Amniotic stem cell (primary cell): ENCODE measurements around the gene ZCWPW2.

ENCODE experiments used
- DNase-seq: peaks from one replicate; lab custom pipeline; 2025; lab: John Stamatoyannopoulos, UW

The ZCWPW2 gene

DNA sequence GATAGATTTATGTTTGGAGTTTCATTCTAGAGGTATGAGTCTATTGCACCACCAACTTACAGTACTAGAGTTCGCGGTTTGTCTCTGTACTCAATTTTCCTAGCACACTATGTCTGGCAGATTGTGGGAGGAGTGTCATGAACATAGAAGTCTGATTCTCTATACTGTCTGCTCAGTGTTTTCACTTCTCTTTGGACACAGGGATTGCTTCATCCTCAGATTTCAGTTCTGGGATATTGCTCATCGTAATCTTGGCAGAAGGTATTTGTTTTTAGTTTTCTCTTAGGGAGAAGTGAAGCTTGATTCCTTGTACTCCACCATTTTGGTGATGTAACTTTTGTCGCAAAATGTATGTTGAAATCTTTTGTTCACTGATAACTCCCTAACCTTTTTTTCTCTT, 27.9 kb downstream of the ZCWPW2 start:
- no peak for DNase-seq

DNA sequence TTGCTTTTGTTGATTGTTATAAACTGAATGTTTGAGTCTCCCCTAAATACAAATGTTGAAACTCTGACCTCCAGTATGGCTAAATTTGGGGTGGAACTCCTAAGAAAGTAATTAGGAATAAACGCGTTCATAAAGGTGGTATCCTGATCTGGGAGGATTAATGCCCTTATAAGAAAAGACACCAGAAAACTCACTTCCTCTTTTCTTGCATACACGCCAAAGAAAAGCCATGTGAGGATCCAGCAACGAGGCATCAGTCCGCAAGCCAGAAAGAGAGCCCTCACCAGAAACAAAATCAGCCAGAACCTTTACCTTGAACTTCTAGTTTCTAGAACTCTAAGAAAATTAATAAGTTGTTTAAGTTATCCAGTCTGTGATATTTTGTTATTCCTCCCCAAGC, 37.5 kb downstream of the ZCWPW2 start:
- DNase-seq, result no peak

DNA sequence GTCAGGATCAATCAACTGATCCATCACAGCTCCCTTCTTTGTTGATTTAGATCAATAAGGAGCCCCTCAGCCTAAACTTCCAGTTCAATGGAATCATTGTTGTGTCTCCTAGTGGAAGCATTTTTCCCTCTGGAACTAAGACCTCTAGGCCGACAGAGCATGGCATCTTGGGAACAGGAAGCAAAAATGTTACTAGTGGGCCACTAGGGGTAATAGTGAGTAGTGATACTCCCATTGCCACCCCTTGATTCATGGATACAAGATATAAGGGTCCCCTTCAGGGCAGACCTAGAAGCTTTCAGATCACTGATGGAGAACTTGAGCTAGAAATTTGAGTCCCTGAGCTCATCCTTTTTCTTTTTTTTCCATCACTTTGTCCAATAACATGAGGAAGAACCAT, 40.5 kb downstream of the ZCWPW2 start:
- no peak for DNase-seq

DNA sequence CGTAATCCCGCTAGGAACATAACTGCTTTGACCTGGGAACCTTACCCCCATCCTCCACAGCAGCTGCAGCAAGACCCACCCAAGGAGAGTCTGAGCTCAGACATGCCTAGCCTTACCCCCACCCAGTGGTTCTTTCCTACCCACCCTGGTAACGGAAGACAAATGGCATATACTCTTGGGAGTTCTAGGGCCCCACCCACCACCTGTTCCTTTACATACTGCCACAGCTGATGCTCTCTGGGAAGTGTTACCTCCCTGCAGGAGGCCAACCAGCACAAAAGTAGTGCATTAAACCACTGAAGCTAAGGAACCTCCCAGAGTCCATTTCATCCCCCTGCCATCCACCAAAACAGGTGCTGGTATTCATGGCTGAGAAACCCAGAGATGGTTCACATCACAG, 50.7 kb downstream of the ZCWPW2 start:
- DNase-seq, result no peak

DNA sequence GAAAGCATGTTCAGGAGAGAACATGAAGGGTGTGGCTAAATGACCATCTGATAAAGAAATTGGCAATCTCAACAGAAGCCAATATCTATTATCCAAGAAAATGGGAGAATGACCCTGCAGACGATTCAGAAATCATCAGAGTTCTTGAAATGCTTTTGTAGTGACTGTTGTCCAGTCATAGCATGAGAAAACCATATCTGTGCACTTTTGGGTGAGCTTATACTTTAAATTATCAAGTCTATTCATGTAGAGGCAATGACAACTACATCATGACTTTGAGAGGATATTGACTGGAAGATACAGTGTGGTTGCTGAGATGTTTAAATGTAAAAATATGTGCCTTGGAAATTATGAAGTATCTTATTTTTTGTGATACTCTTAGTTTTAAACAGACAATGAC, 57.7 kb downstream of the ZCWPW2 start:
- no peak for DNase-seq

DNA sequence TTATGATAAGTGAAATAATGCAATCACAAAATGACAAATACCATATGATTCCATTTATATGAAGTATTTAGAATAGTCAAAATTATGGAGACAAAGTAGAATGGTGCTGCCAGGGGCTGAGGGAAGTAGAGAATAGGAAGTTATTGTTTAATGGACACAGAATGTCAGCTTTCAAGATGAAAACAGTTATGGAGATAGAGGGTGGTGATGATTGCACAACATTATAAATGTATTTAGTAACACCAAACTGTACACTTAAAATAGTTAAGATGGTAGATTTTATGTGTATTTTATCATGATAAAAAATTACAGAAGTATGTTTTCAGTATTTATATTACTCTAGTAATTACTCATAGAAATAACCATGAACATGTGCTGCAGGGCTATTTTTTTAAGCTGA, 100.9 kb downstream of the ZCWPW2 start:
- DNase-seq, result no peak

DNA sequence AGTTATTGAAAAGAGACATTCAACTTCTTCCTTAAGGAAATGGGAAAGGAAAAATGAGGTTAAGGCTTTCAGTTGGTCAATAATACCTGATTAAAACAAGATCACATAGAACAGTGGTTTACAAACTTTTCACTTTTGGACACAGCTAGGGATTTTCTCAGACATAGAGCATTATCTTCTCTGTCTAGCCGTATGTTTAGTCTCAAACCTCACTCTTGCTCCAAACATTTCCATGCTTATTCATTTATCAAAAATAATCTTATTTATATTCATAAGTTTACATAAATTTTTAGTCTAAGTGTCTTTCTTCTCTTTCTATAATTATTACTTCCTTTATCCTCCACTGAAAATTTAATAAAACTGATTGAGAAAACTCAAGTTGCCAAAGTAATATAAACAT, 114.3 kb downstream of the ZCWPW2 start:
- no peak for DNase-seq

DNA sequence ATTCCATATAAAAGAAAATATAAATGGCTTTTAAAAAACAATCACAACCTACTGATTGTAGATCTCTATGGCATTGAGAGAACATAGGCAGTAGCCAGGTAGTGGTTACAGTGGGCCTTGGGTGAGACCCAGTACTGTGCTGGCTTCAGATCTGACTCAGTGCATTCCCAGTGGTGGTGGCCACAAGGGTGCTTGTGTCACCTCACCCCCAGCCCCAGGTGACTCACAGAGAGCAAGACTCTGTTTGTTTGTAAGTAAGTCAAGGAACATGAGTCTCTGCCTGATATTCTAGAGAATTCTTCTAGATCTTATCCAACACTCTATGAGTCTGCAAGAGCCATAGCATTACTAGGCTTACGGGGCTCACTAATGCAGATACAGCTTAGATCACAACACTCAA, 118.9 kb downstream of the ZCWPW2 start:
- DNase-seq, result no peak

DNA sequence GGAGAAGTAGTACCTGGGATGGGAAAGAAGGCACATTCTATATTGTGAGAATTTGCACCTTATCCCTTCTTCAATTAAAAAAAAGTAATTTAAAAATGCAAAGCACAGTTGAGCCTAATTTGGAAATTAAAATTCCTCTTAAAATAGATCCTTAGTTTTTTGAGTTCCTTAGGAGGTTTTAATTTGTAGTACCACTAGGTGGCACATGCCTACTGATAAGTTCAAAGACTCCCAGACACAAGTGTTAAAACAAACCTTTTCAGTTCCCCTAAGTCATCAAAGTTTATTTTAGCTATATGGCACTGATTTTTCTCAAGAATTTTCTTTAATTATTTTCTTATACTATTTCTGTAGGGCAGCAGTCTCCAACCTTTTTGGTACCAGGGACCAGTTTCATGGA, 127.7 kb downstream of the ZCWPW2 start:
- peak; percentile 16 for DNase-seq

DNA sequence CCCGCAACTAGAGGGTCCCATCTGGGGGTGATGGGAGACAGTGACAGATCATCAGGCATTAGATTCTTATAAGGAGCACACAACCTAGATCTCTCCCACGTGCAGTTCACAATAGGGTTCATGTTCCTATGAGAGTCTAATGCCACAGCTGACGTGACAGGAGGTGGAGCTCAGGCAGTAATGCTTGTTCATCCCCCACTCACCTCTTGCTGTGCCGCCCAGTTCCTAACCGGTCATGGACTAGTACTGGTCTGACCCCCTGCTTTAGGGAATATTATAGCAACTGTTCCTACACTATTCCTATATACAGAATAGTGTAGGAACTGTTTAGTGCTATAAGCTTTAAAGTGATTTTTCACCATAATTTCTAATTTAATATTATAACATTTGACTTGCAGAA, 128.2 kb downstream of the ZCWPW2 start:
- no peak for DNase-seq

DNA sequence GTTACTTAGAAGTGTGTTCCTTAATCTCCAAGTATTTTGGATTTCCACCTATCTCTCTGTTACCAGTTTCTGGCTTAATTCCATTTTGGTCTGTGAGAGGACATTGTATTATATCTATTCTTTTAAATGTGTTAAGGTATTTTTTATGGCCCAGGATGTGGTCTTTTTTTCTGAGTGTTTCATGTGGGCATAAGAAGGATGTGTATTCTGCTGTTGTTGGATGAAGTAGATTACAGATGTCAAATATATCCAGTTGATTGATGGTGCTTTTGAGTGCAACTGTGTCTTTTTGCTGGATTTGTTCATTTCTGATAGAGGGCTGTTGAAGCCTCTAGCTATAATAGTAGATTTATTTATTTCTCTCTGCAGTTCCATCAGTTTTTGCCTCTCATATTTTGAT, 136.6 kb downstream of the ZCWPW2 start:
- no peak for DNase-seq

DNA sequence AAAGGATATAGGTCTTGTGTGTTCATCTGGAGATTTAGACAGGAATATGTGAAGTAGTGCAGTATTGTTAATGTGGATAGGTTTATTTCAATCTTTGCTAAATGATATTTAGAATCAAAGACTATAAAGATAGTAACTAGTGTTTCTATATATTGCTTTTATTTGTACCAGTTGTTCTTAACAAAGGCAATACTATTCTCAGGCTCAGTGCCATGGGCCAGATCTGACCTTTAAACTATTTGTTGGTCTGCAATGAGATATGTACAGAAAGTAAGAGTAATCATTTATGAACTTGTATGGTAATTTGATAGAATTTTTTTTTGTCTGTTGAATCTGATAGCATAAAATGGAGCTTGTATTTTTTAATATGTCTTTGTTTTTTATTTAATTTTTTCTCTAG, 146.8 kb downstream of the ZCWPW2 start:
- DNase-seq, result no peak

DNA sequence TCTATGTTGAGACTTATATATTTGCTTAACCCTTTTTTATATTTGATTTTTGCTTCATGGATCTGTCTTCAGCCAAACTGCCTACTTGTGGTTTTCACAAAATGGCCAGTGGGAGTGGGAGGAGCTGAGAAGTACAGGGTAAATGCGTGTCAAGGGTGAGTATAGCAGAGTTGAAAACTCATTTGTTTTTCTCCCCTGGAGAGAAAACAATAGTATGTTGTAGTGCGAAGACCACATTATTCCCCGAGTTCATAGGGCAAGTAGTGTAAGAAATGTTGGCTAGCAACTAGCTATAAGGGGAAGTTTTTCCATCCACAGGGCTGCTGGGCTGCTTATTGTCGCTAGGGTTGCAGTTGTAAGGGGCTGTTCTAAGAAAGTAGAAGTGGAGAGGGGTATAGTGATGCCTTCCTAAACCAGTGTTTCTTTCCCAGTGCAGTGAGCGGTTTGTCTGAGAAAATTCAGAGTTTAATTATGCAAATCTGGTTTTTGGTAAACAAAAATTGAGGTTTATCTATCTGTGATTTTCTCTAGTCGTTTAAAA, 153.9 kb downstream of the ZCWPW2 start:
- no peak for DNase-seq

DNA sequence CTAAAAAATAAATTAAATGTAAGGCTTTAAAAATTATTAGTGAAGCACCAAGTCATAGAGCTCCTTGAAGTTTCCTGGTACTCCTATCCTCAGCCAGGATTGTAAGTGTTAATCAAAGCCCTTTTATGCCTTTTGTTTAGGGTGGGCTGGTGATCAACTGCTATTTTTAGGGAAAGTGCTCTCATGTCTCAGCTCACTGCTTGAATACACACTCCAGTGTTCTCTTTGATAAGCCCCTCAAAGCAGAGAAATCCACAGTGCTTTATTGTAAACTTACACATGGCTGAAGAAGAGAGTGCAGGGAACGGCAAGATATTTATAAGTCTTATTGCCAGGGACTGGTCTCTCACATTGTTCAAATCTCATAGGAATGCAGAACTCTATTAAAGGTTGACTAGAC, 156.5 kb downstream of the ZCWPW2 start:
- DNase-seq, result no peak

DNA sequence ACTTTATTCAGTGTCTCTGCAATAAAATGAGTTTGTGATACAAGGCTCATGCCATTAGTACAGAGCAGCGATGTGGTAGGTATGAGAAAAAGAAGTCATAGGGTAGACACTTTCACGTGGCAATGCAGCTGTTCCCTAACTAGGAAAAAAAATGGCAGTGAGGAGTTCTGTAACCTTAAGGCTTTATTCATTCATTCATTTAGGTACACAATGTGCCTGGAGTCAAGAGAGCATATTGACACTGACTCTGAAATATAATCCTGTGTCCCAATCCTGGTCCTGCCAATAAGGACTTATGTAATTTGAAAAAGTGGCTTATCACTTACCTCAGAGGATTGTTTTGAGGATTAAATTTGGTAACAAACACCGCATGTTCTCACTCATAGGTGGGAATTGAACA, 173.1 kb downstream of the ZCWPW2 start:
- no peak for DNase-seq

DNA sequence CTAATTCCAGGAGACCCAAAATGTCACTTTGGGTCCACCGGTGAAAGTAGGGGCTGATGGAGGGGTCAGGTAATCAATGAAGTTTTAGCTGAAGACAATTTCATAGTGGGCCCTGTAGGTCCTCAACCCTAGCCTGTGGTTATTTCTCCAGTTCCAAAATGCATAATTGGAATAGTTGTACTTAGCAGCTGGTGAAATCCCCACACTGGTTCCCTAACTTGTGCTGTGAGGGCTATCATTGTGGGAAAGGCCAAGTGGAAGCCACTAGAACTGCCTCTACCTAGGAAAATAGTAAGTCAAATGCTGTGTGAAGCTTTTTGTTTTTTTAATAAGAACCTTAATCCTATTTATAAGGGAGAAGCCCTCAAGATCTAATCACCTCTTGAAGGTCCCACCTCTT, 193.8 kb downstream of the ZCWPW2 start:
- no peak for DNase-seq

DNA sequence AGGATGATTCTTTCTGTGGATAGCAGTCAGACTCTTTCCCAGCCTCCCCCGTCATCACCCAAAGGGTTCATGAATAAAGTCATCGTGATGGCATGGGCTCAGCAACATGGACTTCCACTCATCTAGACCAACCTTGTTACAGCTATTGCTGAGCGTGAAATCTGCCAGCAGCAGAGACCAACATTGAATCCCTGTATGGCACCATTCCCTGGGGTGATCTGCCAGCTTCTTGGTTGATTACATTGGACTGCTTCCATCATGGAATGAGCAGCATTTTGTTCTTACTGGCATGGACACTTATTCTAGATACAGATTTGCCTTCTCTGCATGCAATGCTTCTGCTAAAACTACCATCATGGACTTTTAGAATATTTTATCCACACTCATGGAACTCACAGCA, 195.7 kb downstream of the ZCWPW2 start:
- no peak for DNase-seq

DNA sequence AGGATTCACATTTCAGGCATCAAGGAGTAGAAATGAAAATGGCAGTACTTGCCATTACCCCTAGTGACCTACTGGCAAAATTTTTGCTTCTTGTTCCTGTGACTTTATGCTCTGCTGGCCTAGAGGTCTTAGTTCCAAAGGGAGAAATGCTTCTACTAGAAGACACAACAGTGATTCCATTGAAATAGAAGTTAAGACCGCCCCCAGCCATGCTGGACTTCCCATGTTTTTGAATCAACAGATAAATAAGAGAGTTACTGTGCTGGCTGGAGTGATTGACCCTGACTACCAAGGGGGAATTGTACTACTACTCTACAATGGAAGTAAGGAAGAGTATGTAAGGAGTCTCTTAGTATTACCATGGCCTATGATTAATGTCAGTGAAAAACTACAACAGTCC, 196.3 kb downstream of the ZCWPW2 start:
- DNase-seq, result no peak

DNA sequence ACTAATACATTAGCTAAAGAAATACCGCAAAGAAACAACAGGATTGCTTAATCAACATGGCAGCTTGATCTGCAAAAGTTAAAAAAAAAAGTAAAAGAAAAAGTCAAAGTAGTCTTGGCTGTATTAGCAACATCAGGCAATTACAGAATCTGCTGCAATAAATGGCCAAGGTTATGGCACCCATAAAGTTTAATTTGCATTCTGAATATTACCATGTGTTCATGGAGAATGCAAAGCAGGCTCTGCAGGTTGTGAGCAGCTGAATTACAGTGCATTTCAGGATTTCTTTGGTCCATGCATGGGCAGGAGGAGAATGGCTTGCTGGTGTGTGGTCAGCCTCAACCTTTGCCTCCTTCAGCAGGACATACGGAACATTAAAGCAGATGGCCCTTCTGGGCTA, 199.2 kb downstream of the ZCWPW2 start:
- DNase-seq, result no peak

DNA sequence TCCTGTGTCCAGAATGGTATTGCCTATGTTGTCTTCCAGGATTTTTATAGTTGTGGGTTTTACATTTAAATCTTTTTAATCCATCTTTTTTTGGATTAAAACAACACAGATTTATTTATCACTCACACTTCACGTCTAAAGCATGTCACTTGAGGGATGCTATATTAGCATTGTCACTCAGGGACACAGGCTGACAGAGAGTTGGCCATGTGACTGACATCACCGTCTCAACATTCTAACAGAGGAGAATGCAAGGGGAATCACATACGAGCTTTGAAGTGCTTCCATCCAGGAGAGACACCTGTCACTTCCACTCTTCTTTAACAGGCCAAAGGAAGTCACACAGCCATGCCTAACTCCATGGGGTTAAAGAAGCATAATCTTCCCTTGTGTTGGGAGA, 204.7 kb downstream of the ZCWPW2 start:
- DNase-seq, result no peak

DNA sequence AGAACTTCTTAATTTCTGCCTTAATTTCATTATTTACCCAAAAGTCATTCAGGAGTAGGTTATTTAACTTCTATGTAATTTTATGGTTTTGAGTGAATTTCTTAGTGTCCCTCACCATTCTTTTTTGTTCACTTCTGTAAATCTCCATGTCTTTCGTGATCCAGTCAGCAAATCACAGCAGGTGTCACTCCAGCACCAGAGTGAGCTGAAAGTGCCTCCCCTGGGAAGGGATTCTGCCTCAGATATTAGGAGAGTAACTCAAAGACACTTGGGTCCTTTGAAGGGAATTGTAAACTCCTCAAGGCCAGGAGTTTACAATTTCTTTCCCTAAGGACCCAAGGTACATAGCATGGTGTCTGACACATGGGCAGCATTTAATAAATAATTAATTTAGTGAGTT, 207.7 kb downstream of the ZCWPW2 start:
- DNase-seq, result no peak

DNA sequence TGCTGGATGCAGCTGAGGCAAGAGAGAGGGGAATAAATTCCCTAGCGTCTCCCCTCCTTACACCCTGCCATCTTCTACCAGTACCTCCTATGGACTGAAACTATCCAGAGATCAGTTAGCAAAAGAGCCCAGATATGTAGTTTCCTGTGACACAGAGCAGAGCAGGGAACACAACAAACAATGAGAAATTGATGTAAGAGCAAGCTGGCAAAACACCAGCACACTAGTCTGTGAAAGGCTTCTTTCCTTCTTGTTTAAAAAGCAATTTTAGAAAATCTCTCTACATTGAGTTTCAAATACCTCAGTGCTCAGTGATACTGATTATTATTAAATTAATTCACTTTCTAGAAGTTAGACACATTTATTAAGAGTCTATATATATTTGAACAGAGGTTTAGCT, 215.7 kb downstream of the ZCWPW2 start:
- DNase-seq, result no peak

DNA sequence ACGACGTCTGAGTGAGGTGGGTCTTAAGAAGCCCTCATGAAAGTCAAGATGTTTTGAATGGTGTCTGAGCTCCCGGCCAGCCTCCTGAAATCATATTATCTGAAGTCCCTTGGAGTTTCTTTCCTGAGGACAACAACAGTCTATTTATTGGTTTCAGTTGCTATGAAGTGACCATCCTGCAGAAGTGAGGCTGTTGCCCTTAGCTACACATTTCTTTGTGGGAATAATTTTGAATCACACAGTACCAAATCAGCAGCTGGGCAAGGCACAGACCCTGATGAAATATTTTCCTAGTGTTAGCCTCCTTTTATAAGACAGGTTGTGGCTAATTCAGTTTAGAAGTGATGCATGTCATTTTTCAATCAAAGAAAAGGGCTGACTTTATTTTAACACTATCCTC, 220.8 kb downstream of the ZCWPW2 start:
- no peak for DNase-seq

DNA sequence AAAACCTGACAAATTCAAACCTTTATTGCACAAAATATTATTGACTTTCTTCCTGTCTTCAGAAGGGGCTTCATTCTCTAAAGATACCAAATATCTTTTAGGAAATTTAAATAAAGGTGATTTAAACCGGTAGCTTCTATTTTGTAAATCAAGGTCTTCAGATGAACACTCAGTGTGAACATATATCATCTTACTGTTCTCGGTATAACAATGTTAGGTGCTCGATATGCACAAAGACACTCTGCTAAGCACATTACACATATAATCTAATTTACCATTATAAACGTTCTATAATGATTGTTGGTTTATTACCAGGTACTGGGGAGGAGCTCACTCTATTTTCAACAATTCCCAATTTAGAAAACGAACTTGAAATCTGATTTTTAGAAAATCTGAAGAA, 225.5 kb downstream of the ZCWPW2 start:
- no peak for DNase-seq

DNA sequence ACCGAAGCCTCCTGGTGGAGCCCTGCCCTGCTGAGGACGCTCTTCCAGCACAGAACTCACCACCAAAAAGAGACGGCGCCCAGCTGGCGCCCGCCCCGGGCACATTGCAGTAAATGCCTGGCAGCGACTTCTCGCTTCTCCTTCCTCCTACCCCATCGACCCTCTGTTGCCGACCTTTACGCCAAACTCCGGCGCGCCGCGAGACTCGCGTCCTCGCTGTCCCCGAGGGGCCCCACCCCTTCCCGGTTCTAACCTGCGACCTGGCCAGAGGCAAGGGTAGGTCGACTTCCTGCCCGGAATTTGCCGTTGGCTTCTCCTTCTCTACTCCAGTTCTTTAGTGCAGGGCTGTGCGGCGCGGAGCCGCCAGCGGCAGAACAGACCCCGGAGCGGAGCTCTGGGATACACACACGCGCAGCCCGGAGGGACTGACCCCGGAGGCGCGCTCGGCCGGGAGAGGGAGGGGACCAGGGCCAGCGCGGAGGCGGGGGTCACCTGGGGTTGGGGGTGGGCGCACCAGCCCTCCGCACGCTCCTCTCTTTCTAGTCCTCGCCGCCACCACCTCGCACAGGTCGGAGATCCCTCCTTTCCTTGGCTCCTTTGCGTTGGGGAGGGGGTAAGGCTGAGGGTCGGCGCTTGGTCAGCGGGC, 226.7 kb downstream of the ZCWPW2 start:
- DNase-seq, result no peak
